Stimulated activated CD4-positive, alpha-beta T cell treated with anti-CD3 and anti-CD28 coated beads, Interleukin-12 subunit alpha, Interleukin-12 subunit beta, amount 100 ng/mL, for 24 hours (primary cell): Measurements from ENCODE around the gene SSBP2.
A peak's percentile ranks its signal among the peaks of the same experiment; 100 is the strongest.

Experiments
- DNase-seq, 2 experiments: peaks; one replicate each; pipeline ENCODE4 v3.0.0-alpha.2; 2020; ENCODE audit warnings: low read depth in 2 of 2

SSBP2 gene

DNA sequence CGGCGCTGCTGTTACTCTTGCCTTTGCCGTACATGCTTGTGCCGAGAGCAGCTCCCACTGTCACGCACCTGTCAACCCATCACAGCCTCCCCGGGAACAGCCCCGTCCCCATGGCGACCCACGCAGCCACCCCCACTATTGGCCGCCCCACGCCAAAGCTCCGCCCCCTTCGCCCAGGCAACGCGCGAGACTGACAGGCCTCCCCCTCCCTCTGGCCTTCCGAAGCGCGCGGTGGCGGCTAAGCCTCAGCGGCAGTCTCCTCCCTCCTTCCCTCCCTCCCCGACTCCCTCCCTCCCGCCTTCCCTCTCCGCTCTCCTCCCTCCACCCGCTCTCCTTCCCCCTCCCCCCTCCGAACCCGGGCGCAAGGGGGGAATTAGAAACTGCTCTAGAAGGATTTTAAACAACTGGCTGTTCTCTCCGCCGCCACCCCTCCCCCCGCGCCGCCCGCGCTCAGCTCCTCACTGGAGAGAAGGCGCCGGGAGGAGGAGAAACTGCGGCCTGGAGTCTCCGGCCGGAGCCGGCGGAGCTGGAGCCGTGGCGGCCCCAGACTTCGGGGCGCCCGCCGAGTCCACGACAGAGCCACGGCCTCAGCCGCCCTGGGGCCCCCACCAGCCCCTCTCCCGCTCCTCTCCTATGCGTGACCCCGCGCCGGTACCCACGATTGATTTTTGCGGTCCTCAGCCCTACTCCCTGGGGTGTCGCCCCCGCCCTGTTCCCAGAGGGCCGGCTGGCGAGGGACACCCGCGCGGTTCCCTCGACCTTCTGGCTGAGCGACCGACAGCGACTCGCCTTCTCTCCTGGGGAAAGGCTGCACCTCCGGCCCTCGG is at the start of gene SSBP2:
Gene SSBP2, minus strand, starts transcription at position 89 of the 827 bp plus-strand sequence. Its CDS starts 55 bp downstream, at position 34.
- peak; percentile 98 for DNase-seq

DNA sequence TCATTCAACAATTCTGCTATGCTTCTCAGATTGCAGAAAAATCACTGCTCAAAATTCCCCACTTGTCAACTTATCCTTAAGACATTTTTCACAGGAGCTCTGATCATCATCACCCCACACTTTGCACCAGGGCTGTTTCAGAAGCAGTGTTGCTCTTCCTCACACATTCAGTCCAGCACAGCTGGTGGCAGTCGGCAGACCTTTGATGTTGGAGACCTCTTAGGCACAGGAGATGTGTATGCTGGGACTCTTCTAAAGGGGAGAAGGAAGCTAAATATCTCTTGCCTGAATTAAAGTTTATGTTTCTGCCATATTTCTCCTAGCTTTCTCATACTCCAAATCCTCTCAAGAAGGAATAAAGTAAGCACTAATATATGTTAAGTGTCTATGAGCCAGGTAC is 44.8 kb upstream of the SSBP2 start:
- no peak for DNase-seq

DNA sequence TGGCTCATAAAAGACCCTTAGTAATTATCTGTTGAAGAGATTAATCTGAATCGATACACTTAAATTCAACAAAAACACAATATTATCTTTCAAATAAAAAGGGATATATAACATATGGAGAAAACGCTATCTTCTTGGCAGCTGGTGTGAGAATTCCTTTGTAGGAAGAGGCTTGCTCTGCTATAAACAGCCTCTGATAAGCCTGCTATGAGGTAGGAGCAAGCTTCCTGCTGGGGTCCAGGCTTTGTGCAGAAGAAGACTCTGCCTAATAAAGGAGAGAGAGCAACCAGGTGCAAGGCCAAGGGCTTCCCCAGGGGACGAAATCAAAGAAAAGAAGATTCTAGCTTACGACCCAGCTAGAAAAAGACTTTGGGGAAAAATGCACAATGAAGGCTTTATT is 43.3 kb upstream of the SSBP2 start:
- no peak for DNase-seq

DNA sequence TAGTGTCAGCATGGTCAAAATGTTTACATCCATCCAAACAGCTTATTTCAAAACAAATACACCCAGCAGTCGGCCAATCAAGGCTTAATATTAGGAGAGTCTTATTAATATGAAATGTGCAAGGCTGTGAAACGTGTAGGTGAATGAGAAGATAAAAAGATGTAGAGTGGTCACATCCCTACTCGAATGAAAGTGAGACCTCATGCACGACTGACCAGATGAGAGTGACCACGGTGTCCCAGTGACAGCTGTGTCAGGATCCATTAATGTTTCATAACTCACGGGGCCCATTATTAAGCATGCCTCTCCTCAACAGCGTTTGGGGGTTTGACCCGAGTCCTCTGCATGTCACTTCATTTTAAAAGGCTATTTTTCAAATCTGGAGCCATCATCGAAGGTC is 39.4 kb upstream of the SSBP2 start:
- DNase-seq: no peak

DNA sequence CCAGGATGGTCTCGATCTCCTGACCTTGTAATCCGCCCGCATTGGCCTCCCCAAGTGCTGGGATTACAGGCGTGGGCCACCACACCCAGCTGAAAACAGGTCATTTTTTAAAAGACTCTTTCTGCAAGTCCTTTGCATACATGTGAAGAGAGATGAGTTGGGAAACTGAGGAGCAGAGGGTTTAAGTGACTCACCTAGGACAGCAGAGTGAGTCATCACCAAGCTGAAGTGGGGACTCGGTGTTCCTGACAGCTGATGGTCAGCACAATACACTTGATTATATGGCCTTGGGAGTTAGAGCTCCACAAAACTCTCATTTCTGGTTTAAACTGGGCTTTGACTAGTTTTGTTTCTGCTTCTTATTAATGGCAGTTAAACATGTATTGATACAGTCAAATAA is 38.1 kb upstream of the SSBP2 start:
- no peak for DNase-seq

DNA sequence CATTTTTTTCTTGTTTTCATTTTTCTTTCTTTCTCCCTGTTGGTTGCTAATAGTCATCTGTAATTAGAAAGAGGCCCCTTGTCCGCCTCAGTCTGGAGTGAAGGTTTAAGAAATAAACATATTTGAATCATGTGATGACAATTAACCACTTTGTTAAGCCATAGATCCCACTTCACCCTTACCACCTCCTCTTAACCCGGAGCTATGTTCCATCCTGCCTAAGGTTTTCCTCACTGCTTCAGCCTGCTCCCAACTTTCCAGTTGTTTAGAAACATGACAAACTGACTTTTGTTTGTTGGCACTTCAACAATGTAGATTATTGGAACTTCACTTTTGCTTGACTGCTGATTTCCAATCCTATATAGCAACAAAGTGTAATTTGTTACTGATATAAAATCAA is 37.4 kb upstream of the SSBP2 start:
- DNase-seq: no peak

DNA sequence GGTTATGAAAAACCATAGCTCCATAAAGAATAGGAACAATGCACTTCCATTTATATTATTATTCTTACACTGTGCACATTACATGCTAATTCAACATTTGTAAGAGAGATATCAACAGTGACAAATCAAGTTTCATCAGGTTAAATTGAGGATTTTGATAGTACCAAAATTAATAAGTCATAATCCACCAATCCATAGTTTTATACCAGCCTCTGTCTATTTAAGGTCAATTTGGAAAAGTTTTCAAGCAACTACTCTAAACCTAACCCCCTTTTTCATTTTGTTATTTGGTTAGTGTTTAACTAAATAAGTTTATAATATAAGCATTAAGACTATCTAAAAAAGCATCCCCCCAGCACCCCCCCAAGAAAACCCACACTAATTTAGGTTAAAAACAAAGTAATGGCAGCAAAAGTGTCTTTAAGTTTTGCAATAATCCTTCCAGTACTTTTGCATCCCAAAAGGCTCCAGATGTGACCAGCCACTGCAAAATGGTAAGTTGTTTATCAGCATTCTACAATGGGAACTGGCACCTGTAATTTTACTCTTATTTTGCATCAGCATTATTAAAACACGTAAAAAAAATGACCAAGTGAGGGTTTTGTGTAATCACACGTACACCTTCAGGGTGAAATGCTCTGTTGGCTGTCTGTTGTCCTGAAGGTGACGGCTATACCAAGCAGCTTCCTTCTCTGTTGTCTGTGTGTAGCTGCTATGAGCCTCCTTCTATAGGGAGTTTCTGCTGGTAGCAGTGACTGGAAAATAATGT is 36.8 kb upstream of the SSBP2 start:
- DNase-seq: no peak

DNA sequence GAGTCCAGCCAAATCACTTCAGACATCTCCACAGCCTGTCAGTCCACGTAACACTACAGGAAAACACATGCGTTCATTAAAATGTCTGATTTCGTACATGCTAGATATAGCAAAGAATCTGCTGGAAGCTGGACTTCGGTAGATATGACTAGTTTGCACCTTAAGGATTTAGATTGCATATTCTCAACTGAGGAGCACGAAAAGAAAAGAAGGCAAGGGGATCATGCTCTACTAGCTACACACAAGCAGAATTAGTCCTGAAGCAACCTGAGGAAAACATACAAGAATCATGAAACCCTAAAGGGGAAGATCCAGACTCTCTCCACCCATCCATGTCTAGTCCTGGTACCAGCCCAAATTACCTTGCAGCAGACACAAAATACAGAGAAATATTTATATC is 36.1 kb upstream of the SSBP2 start:
- DNase-seq: no peak

DNA sequence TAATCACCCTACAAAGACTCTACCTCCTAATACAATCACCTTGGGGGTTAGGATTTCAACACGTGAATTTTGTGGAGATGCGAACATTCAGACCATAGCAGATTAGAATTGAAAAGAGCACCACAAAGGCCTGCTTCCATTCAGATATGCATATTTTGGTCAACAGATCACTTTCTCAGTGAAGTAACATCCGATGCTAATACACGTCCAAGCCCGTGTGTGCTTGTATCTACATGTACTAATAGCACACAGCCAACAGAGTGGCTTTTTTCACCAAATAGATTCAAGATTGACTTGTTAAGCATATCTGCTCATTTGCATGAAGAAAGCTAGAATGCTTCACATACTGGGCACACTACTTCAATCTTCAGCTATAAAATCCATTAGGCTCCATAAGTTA is 35.6 kb upstream of the SSBP2 start:
- no peak for DNase-seq

DNA sequence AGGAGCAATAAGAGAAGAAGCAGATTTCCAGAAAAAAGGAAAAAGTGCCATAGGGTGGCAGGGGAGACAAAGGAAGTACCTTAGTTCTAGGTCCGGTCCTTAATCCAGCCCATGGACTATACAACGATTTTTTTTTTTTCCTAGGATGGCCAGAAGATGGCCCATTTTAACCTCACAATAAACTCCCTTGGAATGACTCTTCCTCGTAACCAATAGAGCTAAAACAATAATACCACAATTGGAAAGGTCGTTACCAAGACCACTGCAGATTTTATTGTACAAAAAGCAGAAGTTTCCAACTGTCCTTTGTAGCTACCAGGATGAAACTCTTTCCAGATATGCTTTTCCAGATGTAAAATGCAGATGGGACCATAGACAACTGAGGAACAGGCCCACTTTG is 34.4 kb upstream of the SSBP2 start:
- no peak for DNase-seq

DNA sequence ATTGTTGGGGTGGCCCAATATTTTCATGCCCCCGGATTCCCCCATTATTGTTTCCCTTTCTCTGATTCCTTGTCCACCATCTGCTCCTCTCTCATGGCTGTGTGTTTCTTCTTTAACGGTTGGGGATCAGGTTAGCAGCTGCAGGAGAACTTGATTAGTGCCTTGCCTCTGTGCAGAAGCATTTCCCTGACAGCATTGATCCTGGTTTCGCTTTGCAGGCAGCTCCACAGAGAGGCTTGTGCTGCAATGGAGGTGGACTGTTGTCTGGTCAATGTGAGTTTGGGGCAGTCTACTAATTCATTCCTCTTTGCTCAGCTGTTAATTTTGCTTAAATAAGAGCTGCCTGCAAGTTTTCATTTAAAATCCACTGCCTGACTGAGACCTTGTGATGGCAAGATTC is 32.5 kb upstream of the SSBP2 start:
- DNase-seq: no peak

DNA sequence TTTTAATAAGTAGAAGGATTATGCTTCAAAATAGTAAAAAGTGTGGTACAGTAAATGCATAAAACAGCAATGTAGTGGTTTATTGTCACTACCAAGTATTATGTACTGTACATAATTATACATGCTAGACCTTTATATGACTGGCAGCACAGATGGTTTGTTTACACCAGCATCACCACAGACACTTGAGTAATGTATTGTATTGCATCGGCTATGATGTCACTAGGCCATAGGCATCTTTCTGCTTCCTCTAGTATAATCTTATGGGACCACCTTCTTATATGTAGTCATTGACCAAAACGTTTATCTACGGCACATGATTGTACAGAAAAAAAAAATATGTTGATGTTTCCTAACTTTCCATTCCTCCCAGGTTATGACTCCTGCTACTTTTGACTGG is 31.9 kb upstream of the SSBP2 start:
- DNase-seq: no peak

DNA sequence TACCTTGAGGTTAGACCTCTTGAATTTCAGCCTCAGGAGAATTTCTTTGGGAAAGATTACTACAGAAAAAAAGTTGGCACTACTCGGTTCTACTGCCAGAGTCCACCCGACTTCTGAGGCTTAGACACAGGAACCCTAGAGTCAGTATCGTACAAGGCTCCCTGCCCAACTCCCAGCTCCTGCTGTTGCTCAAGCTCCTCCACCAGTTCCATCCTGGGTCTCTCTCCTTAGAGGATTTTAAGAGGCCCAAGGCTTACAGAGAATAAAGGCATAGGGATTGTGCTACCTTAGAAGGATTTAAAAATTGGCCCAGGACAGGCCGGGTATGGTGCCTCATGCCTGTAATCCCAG is 29.0 kb upstream of the SSBP2 start:
- no peak for DNase-seq

DNA sequence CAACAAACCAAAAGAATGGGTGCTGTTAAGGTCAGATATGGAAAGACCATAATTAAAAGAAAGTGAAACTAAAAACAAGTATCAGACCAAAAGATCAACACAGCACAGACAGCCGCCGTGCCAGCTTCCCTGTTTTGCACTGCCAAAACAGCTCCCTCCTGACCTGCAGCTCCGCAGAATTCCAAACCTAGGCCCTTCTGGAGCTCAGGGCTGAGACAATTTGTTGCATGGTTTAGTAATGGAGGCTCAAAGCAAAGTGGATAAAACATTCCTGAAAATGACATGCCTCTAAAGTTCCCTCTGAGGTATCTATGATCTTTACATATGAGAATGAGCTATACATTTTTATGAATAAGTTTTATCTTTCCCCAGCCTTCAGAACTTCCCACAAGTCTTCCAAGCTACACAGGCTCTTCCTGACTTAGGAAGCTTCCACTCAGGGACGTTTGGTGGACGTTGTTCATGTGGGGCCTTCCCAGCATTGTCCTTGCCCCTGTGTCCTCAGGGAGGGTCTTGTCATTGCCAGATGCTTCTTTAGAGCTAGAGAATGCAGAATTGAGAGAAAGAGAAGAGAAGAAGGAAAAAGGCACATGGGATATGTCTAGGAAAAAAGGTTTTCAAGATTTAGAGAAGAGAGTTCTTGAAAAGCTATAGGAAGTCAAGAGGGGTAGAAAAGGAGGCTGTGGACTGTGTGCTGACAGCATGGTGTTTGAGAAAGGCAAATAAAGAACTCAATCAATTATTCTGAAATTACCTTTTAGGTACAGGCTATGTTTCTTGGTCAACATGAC is 28.4 kb upstream of the SSBP2 start:
- peak in 1 of 2 experiments; percentile 6 for DNase-seq

DNA sequence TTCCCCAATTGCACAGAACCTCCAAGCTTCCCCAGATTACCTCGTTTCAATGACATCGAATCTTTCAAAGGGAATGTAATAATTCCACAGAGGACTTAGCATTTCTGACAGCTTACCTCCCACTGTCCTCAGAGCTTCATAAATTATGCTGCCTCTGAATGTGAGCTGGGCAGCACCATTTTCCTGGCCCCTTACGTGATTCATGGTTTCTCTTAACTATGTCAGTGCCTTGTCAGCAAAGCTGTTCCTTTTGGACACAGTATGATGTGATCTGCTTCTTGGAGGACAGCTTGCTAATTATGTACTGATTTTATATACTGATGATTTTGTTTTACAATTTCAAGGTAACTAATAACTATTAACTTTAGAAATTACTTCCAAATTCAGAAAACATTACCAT is 27.7 kb upstream of the SSBP2 start:
- no peak for DNase-seq

DNA sequence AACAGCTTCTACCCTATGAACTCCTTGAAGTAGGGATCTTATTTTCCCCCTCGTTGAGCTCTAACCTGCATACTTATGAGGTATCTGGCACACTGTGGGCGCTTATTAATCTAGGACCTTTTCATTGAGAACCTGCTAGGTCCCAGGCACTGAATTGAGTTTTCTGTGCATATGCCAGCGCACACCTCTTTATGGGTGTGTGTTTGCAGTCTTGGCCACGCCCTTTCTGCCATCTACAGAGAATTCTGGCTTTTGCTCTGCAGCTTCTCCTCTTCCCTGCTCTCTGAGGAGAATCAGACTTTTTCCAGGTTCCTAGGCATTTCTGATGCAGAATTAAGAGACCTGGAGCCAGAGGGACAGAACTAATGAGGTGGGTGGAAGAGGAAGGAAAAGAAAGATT is 25.4 kb upstream of the SSBP2 start:
- no peak for DNase-seq

DNA sequence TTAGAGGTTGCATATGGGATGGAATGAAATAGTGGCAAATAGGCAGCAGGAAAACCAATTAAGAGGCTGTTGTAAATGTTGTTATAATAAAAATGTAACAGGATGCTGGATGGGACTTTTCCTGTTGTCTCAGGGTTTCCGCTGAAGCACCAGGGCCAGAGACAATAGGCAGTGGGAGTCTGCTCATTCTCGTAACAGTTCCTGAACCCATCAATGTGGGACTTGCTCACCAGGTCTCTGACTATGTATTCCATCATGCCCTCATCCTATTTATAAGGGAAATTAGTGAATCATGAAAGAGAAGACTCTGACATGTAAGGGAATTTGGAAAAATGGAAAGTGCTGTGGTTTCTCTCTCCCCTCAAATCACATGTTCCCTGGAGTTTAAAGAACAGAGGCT is 23.5 kb upstream of the SSBP2 start:
- no peak for DNase-seq

DNA sequence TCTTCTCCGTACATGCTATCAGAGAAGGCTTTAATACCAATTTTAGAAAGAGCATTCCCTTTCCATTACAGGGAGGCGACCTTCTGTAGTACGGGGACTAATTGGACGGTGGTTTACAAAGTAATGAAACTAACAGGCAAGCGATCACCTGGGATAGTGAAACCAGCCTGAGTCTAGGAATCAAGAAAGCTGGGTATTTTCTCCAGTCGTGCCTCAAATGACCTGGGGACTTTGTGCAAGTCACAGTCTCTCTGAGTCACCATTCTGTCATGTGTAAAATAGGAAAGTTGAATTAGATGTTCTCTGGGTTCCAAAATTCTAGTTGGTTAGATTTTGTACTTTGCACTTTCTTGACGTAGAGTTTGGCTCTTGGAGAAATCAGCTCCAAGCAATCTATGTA is 22.7 kb upstream of the SSBP2 start:
- no peak for DNase-seq

DNA sequence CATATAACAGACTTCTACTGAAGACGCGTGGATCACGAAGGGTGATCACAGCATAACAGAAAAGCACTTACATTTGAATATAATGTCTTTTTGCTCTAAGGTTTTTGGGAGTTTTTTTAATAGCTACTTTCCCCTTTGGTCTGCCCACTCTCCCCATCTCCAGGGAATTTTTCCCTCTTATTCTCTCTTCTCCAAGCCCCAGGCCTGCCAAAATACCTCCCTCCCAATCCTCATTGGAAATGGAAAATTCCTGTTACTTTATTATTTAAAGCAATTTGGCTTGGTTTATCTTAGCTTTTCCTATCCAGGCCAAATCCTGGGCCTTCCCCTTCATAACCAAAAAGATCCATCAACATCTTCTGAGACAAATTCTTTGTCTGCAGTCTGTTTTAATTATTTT is 22.3 kb upstream of the SSBP2 start:
- DNase-seq: no peak

DNA sequence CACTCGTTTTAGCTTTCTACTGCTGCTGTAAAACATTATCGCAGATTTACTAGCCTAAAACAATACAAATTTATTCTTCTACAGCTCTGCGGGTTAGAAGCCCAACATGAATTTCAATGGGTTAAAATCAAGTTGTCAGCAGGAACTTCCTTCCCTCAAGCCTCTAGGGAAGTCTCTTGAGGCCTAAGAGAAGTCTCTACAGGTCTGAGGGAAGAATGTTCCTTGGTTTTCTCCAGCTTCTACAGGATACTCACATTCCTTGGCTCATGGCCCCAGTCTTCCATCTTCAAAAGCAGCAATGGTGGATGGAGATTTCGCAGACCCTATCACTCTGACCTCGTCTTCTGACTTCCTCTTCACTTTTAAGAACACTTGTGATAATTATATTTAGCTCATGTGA is 21.6 kb upstream of the SSBP2 start:
- no peak for DNase-seq

DNA sequence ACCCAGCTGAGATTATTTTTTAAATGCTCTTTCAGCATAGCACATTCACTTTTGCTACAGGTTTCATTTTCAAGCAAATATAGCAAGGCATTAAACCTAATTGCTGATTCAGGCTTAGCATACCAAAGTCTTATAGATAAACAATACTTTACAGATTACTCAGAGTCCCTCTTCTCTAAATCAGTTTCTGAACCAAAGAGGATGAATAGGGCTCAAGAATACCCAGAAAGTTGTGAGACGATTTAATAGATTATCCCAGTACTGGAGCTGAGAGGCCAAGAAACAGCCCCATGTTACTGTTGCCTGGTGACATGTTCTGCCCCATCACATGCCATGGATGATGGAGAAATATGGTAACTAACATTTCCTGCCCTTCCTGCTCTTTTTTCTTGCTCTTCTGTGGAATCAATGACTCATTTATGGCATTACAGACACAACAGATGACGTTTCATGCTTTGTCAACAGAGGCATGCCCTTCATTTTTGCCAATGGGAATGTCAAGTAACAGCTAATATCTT is 18.1 kb upstream of the SSBP2 start:
- DNase-seq: no peak

DNA sequence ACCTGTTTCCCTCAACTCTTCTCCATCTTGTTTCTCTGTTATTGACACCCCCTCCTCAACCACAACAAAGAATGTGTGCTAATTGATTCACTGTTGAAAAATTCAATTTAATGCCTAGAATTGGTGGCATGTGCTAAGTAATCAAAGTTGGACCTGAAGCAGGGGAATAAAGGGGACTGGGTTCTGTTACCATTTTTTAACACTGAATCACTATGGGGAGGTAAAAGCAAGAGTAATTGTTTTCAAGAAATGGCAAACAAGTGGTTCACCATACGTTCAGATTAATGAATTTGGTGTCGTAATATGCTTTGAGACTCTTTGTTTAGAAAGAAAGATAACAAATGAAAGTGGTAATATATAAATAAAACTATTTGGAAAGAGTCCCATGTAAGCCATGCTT is 17.0 kb upstream of the SSBP2 start:
- no peak for DNase-seq
